Measurements from ENCODE around the gene GPR180.

- TF ChIP-seq, protein P1, sequence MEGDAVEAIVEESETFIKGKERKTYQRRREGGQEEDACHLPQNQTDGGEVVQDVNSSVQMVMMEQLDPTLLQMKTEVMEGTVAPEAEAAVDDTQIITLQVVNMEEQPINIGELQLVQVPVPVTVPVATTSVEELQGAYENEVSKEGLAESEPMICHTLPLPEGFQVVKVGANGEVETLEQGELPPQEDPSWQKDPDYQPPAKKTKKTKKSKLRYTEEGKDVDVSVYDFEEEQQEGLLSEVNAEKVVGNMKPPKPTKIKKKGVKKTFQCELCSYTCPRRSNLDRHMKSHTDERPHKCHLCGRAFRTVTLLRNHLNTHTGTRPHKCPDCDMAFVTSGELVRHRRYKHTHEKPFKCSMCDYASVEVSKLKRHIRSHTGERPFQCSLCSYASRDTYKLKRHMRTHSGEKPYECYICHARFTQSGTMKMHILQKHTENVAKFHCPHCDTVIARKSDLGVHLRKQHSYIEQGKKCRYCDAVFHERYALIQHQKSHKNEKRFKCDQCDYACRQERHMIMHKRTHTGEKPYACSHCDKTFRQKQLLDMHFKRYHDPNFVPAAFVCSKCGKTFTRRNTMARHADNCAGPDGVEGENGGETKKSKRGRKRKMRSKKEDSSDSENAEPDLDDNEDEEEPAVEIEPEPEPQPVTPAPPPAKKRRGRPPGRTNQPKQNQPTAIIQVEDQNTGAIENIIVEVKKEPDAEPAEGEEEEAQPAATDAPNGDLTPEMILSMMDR (IDR thresholded peaks at IDR 0.05), result no peak
- TF ChIP-seq POLR2A (IDR thresholded peaks at IDR 0.05), result no peak
- TF ChIP-seq POLR2AphosphoS5 (IDR thresholded peaks at IDR 0.05), result no peak
- no peak for TF ChIP-seq EP300 (IDR thresholded peaks at IDR 0.05; ENCODE audit: low read depth)
These were observed 77.2 kb downstream of the GPR180 start for GRCh38 chr13:94678845-94679244.

All from transverse colon (tissue), 4 donors.